IPS-18a (cell line): Measurements from ENCODE around the gene SH3RF3.

Experiments
- H3K27ac ChIP-seq: one replicate; pipeline ENCODE4 v1.5.1; 2013; ENCODE audit warnings: low read length
- H3K27me3 ChIP-seq: one replicate; pipeline ENCODE4 v1.6.1; 2013; ENCODE audit warnings: mild to moderate bottlenecking, low read length; ENCODE audit not compliant: control insufficient read depth, insufficient read depth
- H3K36me3 ChIP-seq: one replicate; pipeline ENCODE4 v1.6.1; 2013; ENCODE audit warnings: low read depth, low read length; ENCODE audit not compliant: control insufficient read depth
- H3K4me1 ChIP-seq: one replicate; pipeline ENCODE4 v1.6.1; 2013; ENCODE audit warnings: low read depth, low read length; ENCODE audit not compliant: control insufficient read depth
- H3K4me3 ChIP-seq: one replicate; pipeline ENCODE4 v1.5.1; 2013; ENCODE audit warnings: low read length
- H3K9ac ChIP-seq: one replicate; pipeline ENCODE4 v1.6.1; 2013; ENCODE audit warnings: mild to moderate bottlenecking, low read length, moderate library complexity
- H3K9me3 ChIP-seq: one replicate; pipeline ENCODE4 v1.6.1; 2013; ENCODE audit warnings: low read depth, low read length; ENCODE audit not compliant: control insufficient read depth

Gene SH3RF3

DNA sequence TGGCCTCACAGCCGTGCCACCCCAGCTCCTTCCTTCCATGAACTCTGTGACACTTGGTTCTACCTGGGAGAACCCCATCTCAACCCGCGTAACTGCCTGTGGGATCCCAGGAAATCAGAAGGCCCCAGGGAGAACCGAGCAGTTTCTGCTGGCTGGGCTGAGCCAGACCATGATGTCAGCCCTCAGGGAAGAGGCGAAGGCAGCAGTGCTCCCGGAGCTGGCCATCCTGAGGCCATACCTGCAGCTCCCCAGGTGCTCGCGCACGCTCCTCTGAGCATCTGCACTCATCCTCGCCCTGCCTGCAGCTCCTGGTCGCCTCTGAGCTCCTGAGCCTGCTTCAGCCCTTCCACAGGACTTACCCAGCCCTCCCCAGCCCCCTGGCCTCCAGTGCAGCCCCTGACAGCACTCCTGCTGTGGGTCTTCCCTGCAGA, 298.7 kb downstream of the SH3RF3 start:
- Histone ChIP-seq H3K9ac (no peak overlapping the region), H3K4me1 (no peaks in the 10 kb centered on the region), H3K27me3 (no peaks in the 10 kb centered on the region), H3K36me3 (no peaks in the 10 kb centered on the region), H3K9me3 (no peaks in the 10 kb centered on the region), H3K4me3 (no peak overlapping the region), H3K27ac (no peak overlapping the region)

DNA sequence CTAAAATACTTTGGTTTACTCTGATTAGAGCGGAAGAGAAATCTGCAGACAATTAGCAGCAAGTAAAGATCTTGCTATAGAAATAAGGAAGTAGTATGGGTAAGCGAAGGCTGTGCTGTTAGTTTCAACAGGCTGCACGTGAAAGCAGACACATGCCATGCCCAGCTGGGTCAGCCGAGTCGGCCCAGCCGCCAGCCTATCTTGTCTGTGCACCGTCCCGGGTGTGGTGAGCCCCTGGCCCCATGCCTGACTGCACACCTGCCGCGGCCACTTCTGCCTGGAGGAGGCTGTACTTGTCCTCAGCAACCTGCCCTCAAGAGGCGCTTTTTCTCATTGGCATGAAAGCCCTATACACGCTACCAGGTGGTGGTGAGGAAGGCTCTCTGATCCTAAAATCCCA, 299.3 kb downstream of the SH3RF3 start:
- H3K9ac ChIP-seq = no peak overlapping the region
- no peaks in the 10 kb centered on the region for H3K27me3 ChIP-seq
- H3K4me1 ChIP-seq = no peaks in the 10 kb centered on the region
- H3K36me3 ChIP-seq = no peaks in the 10 kb centered on the region
- no peak overlapping the region for H3K4me3 ChIP-seq
- H3K9me3 ChIP-seq = no peaks in the 10 kb centered on the region
- H3K27ac ChIP-seq = no peak overlapping the region

DNA sequence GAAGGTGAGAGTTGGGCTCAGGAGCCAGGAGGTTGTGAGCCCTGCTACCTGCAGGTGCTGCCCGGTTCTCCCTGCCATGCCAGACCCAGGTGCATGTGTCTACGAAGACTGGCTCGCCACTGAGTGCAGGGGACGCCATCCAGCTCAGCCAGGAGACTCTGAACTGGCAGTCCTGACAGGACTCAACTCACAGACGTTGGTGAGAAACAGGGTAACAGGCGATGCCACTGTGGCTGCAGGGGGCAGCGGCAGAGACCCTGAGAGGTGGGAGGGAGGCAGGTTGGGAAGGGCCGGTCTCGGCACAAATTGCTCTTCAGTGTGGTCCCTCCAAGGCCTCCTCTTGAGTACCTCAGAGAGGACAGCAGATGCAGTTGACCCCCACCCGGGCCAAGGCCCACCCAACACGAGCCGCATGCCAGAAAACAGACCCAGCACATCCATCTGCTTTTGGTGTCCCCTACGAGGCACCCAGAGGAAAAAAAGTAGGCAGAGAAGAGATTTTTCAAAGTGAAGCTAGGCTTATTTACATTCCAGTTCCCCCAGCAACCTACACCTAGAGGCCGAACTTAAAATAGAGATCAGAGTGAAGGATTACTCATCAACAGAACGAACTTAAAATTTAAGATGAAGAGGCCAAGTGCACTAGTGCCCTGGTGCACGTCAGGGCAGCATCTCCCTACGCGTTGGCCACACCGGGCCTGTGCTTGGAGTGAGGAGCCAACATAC, 300.0 kb downstream of the SH3RF3 start:
- Histone ChIP-seq H3K27ac (no peak overlapping the region), H3K4me1 (no peaks in the 10 kb centered on the region), H3K9ac (no peak overlapping the region), H3K4me3 (no peak overlapping the region), H3K9me3 (no peaks in the 10 kb centered on the region), H3K27me3 (no peaks in the 10 kb centered on the region), H3K36me3 (no peaks in the 10 kb centered on the region)

DNA sequence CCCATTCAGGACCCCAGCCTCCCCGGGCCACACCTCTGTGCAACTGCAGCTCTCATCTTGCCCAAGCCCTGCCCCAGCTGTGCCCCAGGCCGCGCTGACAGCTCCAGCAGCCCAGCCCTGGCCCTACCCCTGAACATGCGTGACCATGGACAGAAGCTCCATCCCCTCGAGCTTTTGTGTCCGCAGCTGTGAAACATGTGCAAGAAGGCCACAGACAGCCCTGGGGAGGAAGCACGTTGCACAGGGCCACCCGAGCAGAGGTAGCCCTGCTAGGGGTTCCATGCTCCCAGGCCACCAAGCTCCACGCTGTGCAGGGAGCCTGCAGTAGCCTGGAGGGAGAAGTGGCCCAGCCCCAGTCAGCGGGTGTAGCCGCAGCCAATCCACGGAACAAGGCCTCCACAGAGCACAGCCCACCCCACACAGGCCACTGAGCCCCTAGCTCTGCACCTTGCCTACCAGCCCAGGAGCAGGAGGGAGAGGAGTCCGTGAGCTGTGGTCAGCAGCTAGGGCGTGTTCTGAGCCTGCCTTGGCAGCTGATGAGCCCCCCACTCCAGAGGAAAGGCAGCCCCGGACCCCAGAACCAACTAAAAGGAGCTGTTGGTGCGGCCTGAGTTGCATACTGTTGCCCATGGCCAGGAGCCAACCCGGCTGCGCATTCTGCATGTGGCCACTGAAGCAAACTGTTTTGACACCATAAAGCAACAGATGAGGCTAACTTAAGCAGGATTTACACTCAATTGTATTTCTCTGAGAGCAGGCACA, 300.7 kb downstream of the SH3RF3 start:
- Histone ChIP-seq H3K9me3 (no peaks in the 10 kb centered on the region), H3K4me1 (no peaks in the 10 kb centered on the region), H3K9ac (no peak overlapping the region), H3K27ac (no peak overlapping the region), H3K27me3 (no peaks in the 10 kb centered on the region), H3K36me3 (no peaks in the 10 kb centered on the region), H3K4me3 (no peak overlapping the region)

DNA sequence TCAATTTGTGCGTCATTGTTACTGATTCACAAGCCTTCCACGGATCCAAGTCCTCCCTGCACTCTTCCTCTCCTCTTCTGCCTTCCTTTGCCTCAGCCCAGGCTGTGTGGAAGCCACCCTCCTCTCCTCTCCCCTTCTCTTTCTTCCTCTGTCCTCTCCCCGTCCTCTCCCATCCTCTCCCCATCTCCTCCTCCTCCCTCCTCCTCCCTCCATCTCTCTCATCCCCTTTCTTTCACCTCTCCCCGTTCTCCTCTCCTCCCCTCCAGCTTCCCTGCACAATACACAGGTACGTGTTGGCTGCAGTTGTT, 301.3 kb downstream of the SH3RF3 start:
- Histone ChIP-seq H3K4me3 (no peak overlapping the region), H3K36me3 (no peaks in the 10 kb centered on the region), H3K4me1 (no peaks in the 10 kb centered on the region), H3K27ac (no peak overlapping the region), H3K9me3 (no peaks in the 10 kb centered on the region), H3K9ac (no peak overlapping the region), H3K27me3 (no peaks in the 10 kb centered on the region)

DNA sequence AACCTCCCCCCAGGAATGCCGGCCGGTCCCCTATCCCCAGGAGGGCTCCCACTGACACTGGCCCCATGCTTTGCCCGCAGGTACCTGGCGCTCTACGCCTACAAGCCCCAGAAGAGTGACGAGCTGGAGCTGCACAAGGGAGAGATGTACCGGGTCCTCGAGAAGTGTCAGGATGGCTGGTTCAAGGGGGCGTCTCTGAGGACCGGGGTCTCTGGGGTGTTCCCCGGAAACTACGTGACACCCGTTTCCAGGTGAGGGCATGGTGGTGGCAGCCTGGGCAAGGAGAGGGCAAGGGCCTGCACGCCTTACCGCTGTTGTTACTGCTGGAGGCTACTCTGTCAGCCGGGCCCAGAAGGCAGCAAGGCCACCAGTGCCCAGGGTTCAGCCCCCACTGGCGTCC, 303.4 kb downstream of the SH3RF3 start:
- H3K27me3 ChIP-seq = no peaks in the 10 kb centered on the region
- H3K4me1 ChIP-seq = no peaks in the 10 kb centered on the region
- H3K9me3 ChIP-seq = no peaks in the 10 kb centered on the region
- no peak overlapping the region for H3K27ac ChIP-seq
- H3K9ac ChIP-seq = no peak overlapping the region
- H3K36me3 ChIP-seq = no peaks in the 10 kb centered on the region
- H3K4me3 ChIP-seq = no peak overlapping the region

DNA sequence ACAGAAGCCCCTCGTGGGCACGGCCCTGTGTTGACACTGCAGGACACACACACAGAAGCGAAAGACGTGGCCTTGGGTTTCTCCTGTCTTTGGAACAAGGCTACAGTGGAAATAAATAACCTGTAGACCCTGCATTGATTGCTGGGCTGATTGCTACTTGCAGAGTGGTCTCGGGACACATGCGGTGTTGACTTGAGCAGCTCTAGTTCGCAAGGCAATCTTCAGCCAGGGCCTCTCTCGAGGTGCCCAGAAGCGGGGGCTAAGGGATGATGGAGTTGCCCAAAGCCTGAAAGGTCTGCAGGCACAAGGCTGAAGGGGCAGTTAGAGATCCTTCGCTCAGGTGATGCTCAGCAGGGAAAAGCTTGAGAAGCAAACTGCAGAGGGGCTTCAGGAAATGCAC, 304.5 kb downstream of the SH3RF3 start:
- Histone ChIP-seq H3K36me3 (no peaks in the 10 kb centered on the region), H3K27me3 (no peaks in the 10 kb centered on the region), H3K4me3 (no peak overlapping the region), H3K27ac (no peak overlapping the region), H3K9ac (no peak overlapping the region), H3K4me1 (no peaks in the 10 kb centered on the region), H3K9me3 (no peaks in the 10 kb centered on the region)

DNA sequence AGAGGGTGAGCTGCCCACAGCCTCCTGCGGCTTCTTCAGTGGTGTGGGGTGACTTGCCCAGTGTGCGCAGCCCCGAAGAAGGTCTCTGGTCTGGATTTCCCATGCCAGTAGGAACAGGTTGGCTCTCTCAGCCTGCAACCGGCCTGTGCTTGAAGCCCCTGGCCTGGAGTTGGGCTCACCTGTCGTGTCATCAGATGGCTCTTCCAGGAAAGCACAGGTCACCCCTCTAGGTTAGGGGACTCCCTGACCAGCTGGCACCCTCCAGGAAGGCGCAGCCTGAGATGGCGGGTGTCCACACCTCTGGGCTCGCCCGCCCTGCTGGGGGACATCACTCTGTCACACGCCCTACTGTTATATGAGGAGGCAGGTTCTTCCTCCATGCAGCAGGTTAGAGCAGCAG, 304.9 kb downstream of the SH3RF3 start:
- Histone ChIP-seq H3K27me3 (no peaks in the 10 kb centered on the region), H3K27ac (no peak overlapping the region), H3K36me3 (no peaks in the 10 kb centered on the region), H3K9ac (no peak overlapping the region), H3K4me3 (no peak overlapping the region), H3K4me1 (no peaks in the 10 kb centered on the region), H3K9me3 (no peaks in the 10 kb centered on the region)

DNA sequence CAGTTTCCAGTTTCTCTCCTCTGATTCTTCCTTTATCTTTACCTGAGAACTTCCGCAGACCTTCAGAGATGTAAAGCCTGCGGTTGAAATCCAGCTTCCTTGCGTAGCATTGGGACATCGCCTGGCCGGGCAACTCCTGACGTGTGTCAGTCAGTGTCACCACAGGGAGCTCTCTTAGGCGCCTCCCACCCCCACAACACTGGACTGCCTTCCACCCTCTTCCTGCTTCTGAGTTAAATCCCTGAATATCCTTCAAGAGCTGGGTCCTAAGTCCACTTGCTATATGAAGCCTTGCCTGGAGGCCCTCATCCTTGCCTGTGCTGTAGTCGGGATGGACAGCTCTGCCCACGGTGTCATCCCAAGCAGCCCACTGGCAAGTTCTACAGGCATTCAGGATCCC, 305.3 kb downstream of the SH3RF3 start:
- H3K36me3 ChIP-seq = no peaks in the 10 kb centered on the region
- no peaks in the 10 kb centered on the region for H3K9me3 ChIP-seq
- no peaks in the 10 kb centered on the region for H3K27me3 ChIP-seq
- no peaks in the 10 kb centered on the region for H3K4me1 ChIP-seq
- no peak overlapping the region for H3K27ac ChIP-seq
- H3K4me3 ChIP-seq = no peak overlapping the region
- no peak overlapping the region for H3K9ac ChIP-seq

DNA sequence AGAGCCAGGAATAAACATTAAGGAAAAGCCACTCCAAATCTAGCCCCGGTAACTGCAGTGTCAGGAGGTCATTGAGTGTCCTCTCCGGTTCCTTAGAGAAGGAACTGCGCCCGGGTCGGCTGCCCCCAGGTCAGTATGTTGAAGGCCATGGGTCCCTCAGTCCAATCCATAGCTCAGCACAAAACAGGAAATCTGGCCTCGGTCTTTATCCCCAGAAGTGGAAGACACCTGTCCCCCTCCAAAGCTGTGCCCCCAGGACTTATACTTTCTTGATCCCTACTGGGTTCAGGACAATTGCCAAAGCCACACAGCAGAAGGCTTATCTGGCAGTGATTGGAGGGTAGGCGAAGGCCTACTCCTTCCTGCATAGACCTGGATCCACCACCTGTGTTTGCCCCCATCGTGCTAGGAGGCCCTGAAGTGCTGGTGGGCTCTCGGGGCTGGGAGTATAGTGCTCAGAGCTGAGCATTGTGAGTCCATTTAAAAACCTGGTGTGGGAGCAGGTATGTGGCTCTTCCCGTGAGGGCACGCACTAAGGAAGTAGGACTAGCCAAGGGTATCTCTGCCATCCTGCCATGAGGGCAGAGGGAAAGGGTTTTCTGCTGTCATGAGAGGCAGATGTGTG, 306.2 kb downstream of the SH3RF3 start:
- no peaks in the 10 kb centered on the region for H3K36me3 ChIP-seq
- H3K9me3 ChIP-seq = no peaks in the 10 kb centered on the region
- no peak overlapping the region for H3K9ac ChIP-seq
- no peak overlapping the region for H3K27ac ChIP-seq
- H3K27me3 ChIP-seq = no peaks in the 10 kb centered on the region
- H3K4me1 ChIP-seq = no peaks in the 10 kb centered on the region
- no peak overlapping the region for H3K4me3 ChIP-seq

DNA sequence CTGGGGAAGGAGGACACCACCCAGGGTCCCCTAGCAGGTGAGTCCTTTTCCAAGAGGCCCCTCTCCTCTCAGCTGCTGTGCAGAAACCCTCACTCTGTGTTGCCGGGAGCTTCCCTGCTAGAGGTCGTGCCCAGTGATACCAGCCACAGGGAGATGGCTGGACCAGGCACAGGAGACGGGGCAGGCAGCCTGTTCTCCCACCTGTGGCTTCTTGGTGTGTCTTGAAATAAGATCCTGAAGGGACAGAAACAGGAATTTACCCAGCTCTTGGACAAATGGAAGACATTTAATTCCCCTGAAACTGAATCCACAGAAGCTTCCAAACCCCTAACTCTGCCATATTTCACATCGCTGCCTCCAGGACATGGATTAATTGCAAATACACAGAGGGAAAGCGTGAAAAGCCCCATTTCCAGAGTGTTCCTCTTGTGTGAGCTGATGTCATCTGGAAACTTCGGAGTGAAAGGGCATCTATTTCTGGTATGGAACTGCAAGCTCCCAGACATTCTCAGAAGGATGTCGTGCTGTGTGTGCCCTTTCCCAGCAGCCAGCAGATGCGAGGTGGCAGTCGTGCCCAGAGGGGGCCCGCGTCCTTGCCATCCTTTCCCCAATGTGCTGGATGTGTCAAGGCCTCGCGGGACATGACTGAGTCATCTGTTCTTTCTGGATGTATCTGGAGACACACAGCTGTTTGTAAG, 307.0 kb downstream of the SH3RF3 start:
- Histone ChIP-seq H3K27me3 (no peaks in the 10 kb centered on the region), H3K4me1 (no peaks in the 10 kb centered on the region), H3K9ac (no peak overlapping the region), H3K36me3 (no peaks in the 10 kb centered on the region), H3K4me3 (no peak overlapping the region), H3K9me3 (no peaks in the 10 kb centered on the region), H3K27ac (no peak overlapping the region)
